ENCODE measurements around the gene TLX1.

TLX1 gene

GRCh38 chr10:101112799-101113594, 18.1 kb upstream of the TLX1 start:
- no peak for DNase-seq (ENCODE audit: low read depth)

GRCh38 chr10:101113890-101114403, 17.2 kb upstream of the TLX1 start:
- no peak for DNase-seq (ENCODE audit: low read depth)

GRCh38 chr10:101114646-101115045, 16.5 kb upstream of the TLX1 start:
- no peak for DNase-seq (ENCODE audit: low read depth)

GRCh38 chr10:101116754-101117153, 14.3 kb upstream of the TLX1 start:
- DNase-seq (ENCODE audit: low read depth), result no peak

GRCh38 chr10:101118031-101118430, 13.1 kb upstream of the TLX1 start:
- DNase-seq (ENCODE audit: low read depth), result no peak

DNA sequence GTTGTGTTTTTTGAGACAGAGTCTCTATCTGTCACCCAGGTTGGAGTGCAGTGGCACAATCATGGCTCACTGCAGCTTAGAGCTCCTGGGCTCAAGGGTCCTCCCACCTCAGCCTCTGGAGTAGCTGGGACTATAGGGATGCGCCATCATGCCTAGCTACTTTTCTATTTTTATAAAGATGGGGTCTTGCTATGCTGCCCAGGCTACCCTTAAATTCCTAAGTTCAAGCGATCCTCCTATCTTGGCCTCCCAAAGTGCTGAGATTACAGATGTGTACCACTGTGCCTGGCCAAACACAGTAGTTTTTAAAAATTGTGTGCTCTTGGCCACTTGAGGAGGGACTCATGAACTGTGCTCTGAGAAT, 10.6 kb upstream of the TLX1 start:
- no peak for DNase-seq (ENCODE audit: low read depth)

- DNase-seq (ENCODE audit: low read depth), result no peak
Measured at GRCh38 chr10:101120884-101121653, 10.0 kb upstream of the TLX1 start.

GRCh38 chr10:101121654-101122031, 9.5 kb upstream of the TLX1 start:
- no peak for DNase-seq (ENCODE audit: low read depth)

DNA sequence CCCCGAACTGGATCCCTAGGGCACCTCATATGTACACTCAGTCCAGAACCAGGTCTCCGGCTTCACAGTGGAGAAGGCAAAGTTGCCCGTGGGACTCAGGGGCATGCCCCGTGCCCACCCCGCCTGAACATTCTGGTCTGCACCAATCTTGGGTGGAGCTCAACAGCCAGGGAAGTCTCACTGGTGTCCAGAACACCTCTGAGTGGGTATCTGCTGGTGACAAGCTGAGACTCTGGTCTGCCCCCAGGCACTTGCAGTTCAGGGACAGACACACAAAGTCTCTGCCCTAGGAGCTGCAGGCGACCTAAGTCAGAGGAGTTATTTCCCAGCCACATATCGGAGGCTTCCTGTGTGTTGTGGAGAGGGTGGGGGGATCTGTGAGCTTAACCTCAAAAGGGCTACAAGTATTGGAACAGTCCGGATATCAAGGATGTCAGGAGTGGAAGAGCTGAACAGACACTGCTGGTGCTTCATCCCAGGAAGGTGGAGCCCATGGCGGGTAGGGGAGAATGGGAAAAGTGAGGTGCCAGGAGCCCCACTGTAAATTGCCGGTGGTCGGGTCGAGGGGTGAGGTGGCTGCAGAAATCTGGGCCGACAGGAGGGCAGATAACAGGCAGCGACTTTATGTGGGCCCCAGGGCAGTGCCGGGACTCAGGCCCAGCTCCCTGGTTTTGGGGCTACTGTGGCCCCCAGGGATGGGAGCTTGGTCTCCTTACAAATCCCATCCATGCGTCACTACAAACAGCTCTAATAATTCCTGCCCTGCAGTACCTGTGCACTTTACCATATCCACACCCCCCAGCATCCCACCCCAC, 8.6 kb upstream of the TLX1 start:
- no peak for DNase-seq (ENCODE audit: low read depth)

DNA sequence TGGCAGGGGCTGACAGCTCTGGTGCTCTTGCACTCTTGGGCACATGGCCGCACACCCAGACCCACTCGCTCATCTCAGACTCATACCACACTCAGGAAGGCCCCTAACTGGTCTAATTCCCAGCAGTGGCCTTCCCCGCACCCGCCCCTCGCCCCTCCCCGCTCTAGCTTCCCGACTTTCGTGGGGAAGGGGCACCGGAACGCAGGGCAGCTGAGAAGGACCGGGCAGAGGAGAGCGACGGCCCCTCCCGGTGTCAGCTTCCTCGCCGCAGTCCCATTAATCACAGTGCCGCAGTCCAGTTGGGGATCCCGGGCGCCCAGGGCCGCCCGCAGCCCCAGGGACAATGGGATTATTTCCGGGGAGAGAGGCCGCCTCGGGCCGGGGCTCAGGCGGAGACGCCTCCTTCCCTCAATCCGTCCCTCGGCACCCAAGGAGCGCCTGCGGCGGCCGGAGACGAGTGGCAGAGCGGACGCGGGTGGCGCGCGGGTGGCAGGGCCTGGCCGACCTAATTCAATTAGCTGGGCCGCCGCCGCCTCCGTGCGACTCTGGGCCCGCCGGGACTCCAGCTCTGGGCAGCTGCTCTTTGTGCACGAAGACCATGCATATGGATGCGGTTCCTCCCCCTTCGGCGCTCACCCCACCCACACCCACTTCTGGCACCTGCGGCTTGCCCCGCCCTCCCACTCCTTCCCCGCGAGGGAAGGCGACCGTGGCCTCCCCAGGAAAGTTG, 7.8 kb upstream of the TLX1 start:
- DNase-seq (ENCODE audit: low read depth), result no peak

DNA sequence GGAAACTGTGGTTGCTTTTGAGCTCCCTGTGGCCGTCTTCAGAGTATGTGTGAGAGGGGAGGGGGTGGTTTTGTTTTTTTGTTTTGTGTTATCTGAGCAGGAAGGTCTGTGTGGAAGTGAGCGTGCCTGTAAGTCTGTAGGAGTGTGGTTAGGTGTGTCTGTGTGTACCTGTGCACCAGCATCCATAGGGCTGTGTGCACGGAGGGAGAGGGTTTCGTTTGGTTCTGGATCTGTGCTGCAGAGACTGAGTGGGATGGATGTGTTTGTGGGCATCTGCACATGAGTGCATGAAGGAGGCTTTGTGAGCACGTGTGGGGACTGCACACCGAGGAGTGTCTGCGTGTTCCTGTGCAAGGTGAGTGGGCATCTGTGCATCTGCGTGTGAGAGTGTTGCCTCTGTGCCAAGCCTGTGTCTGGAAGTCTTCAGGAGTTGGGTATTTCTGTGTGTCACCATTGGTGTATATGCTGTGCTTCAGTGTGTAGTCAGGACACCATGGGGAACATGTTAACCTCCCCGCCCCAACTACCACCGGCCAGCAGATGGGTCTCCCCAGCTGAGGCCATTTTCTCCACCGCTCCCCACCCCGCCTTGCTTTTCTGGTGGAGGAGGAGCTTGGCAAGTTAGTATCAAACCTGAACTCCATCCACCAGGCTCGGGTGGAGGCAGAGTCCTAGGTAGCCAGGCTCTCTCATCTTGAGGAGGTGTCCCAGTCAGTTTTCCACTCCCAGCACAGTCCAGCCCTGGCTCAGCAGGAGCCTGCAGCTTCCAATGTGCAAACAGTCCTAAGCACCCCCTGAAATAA, 7.1 kb upstream of the TLX1 start:
- DNase-seq (ENCODE audit: low read depth), result no peak

GRCh38 chr10:101124933-101125332, 6.2 kb upstream of the TLX1 start:
- DNase-seq (ENCODE audit: low read depth), result no peak

DNA sequence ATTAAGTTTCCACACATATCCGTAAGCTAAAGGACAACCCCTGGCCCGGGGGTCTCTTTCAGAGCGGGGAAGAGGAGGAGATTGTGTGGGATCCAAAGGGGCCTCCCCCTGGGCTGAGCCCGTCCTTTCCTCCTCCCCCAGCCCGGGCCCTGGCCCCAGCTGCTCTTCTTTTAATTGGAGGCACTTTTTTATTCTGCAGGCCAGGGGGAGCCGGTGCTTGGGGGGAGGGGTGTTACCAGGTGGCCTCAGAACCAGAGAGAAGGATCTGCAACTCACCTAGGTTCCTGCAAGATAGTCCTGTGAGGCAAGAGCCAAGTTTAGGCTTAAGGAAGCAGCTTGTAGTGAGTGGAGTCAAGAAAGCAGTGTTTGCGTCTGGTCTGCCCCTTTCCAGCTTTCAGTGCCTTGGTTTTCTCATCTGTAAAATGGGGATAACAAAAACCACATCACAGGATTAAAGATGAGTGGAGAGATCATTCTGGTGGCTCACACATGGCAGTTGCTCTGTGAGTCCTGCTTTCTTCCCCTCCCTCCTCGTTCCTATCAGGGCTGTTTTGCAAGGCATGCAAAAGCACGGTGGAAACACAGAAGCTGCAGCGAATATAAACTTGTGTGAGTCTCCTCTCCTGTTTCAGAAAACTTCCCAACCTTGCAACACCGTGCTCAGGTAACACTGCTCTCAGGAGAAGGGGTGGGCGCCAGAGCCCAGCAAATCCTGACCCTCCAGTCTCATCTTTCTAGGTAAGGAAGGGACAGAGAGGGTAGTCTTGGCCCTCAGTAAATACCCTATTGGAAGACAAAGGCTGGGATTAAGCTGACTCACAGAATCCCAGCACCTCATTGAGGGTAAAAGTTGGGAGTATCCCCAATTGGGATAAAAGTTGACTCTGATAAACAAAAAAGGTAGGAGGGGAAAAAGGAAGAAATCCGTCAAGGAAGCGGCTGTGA, 4.1 kb upstream of the TLX1 start:
- no peak for DNase-seq (ENCODE audit: low read depth)

DNA sequence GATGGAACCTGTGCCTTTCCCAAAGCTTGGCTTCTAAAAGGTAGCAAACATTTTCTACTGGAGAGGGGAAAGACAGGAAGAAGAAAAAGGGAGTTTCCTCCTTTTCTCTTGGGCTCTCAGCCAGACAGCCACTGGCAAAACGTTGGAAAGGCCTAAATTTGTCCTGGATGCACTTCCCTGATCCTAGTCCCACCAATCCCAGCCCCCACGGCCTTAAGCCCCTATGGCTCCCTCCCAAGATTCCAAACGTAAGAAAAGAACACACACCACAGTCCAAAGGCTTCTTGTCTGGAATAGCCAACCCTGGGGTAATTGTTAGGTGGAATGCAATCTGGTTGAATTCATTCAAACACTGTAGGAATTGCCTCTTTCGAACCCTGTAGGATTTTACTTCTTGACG, 959 bp upstream of the TLX1 start:
- DNase-seq (ENCODE audit: low read depth), result no peak

- DNase-seq (ENCODE audit: low read depth), result no peak
Measured at GRCh38 chr10:101131962-101132635, 999 bp downstream of the TLX1 start.

- DNase-seq (ENCODE audit: low read depth), result no peak
Measured at GRCh38 chr10:101132636-101133473, 1.8 kb downstream of the TLX1 start.

DNA sequence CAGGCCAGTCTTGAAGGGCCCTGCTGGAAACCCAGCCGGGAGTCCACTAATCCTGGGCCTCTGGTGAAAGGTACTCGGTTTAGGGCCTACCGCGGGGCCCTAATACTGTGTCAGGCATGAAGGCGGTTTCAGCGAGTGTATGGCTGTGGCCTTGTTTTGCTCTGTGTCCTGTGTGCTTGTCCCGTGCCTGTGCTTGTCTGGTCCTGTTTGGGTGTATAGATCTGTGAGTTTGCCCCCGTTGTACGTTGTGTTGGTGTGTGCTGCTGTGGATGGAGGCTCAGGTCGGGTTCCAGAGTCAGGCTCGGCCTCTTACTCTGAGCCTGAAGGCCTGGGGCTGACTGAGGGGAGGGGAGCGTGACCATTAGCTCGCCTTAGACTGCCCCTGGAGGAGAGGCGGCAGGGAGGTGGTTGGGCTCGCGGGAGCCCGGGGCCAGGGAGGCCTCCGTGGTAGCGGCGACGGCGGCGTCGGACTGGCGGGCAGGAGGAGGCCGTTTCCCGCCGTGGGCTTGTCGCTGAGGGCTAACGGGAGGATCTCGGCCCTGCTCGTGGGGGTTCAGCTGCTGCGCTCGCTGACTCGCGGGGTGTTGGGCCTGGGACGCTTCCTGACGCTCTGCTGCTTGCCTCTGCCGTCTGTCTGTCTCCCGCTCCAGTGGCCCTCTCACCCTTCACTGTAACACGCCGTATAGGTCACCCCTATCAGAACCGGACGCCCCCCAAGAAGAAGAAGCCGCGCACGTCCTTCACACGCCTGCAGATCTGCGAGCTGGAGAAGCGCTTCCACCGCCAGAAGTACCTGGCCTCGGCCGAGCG, 2.6 kb downstream of the TLX1 start:
- DNase-seq (ENCODE audit: low read depth), result no peak

All from activated T-helper 9 cell treated with anti-CD3 and anti-CD28 coated beads, Interleukin-2, amount 50 U/mL, for 16 hours (primary cell).